Diencephalon (tissue), 1 donor: ENCODE results near the gene NGEF. TPM values are rescaled to one million over a fixed set of nuclear protein-coding genes. Genes with fewer than 3 reads are reported as not detected.

Experiments
- small RNA-seq: library from RNA; depleted of rRNA; stranded (forward); fragments of <200 nt; gene quantifications from one replicate; pipeline ENCODE3, GENCODE V24; 2014
- total RNA-seq: library from RNA; depleted of rRNA; stranded (reverse); fragments of >200 nt; gene quantifications from one replicate; pipeline ENCODE4 v1.2.3, GENCODE V29; 2014

The NGEF gene, protein sequence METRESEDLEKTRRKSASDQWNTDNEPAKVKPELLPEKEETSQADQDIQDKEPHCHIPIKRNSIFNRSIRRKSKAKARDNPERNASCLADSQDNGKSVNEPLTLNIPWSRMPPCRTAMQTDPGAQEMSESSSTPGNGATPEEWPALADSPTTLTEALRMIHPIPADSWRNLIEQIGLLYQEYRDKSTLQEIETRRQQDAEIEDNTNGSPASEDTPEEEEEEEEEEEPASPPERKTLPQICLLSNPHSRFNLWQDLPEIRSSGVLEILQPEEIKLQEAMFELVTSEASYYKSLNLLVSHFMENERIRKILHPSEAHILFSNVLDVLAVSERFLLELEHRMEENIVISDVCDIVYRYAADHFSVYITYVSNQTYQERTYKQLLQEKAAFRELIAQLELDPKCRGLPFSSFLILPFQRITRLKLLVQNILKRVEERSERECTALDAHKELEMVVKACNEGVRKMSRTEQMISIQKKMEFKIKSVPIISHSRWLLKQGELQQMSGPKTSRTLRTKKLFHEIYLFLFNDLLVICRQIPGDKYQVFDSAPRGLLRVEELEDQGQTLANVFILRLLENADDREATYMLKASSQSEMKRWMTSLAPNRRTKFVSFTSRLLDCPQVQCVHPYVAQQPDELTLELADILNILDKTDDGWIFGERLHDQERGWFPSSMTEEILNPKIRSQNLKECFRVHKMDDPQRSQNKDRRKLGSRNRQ
- total RNA-seq, result 65.0 TPM

DNA sequence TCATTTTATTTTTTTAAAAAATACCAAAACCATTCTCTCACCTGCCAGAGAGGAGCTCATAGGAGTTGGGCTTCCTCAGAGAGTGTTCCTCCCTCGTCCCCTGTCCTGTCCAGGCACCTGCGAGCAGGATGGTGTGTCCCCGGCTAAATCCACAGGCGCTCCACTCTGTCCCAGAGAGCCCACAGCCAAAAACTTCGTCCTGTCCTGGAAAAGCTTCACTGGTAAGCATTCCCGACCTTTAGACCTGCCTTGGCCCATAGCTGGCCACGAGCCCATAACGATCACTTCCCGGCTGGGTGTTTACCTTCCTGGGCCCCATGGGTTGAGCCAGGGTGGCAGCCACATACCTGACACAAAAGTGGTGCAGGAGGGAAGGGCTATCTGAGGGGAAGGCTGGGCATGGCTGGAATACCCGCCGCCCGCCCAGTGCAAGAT is at the start of gene NGEF:
Gene NGEF (minus strand): TSS at position 230 of the 435 bp plus-strand sequence. CDS start 38,366 bp downstream, outside the sequence.

DNA sequence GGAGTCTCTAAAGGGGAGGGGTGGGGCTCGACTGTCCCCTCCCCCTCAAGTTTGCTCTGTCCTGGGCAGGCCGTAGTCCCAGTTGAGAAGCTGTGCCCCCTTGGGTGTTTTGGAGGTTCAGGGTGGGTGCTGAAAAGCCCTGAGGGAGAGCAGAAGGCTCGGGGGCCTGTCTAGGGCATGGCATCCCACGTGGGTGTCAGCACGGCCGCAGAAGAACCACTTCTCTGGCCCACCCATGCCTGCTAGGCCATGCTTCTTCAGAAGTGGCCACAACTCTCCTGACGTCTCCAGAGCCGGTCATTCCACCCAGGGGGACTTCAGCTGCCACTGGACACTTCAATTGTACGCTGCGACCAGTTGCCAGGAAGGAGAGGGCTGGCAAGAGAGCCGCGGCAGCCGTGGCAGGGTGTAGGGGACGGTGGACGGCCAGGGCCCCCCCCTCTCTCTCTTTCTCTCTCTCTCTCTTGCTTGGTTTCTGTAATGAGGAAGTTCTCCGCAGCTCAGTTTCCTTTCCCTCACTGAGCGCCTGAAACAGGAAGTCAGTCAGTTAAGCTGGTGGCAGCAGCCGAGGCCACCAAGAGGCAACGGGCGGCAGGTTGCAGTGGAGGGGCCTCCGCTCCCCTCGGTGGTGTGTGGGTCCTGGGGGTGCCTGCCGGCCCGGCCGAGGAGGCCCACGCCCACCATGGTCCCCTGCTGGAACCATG is 46.9 kb upstream of the NGEF start, which contains the start of gene INPP5D:
Gene INPP5D (plus strand): TSS at position 546 of the 704 bp plus-strand sequence. CDS start 137 bp downstream, at position 683.

DNA sequence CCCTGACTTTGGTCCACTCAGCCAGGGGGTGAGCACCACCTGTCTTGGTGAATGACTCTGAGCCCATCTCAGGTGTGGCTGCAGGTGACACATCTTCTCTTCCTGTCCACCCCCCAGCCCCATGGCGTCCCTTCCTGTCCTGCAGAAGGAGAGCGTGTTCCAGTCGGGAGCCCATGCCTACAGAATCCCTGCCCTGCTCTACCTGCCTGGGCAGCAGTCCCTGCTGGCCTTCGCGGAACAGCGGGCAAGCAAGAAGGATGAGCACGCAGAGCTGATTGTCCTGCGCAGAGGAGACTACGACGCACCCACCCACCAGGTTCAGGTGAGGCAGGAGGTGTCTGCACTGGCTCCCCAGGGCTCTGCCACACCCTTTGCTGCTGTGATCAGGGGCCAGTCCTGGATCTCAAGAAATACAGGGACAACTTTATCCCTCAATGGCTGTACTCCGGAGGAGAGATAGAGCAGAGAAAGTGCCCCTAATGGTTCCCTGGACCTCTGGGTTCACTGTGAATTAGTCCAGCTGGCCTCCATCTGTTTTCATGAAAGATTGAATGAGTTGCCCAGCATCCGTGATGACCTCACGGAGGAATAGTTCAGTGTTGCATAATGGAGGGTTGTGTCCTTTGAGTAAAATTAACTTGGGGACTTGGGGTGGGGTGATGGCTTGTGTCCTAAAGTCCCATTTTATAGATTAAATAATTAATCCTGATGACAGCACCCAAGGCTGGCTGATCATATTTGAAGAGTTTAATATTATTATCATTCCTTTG is 19.7 kb upstream of the NGEF start, which contains the start of gene NEU2:
Gene NEU2 (plus strand): TSS at position 122 of the 770 bp plus-strand sequence. CDS start 0 bp downstream, at position 122.

DNA sequence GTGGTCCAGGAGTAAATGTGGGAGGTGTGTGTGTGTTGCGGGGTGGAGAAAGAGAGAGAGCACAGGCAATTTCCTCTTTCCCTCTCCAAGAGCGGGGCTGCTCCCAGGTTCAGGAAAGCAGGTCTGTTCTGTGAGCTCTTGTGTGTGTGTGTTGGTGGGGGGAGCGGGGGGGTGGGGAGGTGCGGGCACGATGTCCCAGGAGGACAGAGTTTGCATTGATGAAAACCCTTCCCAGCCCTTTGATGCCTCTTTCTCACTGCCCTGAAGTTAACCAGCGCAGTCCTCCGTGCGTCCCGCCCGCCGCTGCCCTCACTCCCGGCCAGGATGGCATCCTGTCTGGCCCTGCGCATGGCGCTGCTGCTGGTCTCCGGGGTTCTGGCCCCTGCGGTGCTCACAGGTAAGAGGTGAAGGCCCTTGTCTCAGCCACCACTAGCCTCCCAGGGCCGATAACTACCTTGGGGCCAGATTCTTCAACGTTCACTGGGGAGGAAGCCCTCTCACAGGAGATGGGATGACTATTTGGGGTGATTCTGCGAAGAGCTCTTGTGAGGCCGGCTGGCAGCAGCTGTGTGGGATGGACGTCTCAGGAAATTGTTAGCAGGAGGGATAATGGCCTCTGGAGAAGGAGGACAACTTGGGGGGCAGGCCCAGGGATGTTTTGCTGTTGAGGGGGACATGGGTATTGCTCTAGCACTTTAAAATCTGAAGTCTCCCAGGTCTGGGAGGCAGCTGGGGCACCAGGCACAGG is 142.9 kb downstream of the NGEF start, which contains the start of gene SNORC:
Gene SNORC (plus strand): TSS at position 247 of the 748 bp plus-strand sequence. CDS start 78 bp downstream, at position 325.

Small RNA genes lying within 50 kb of the gene (small RNA-seq; reads per million reads assigned to genes)
- gene RF00019, result not detected

Other genes with a start within 250 kb of the NGEF start
- gene KCNJ13, start 236.7 kb downstream of the NGEF start, total RNA-seq, result 9.2 TPM
- gene SNORC, start 143.0 kb downstream of the NGEF start, total RNA-seq, result 4.6 TPM
- not detected for gene NEU2, start 19.4 kb upstream of the NGEF start, total RNA-seq
- 6.5 TPM for gene INPP5D, start 47.1 kb upstream of the NGEF start, total RNA-seq
- 41.1 TPM for gene ATG16L1, start 238.4 kb upstream of the NGEF start, total RNA-seq